Measurements from ENCODE around the gene JKAMP. TPM values are rescaled to one million over a fixed set of nuclear protein-coding genes. Genes with fewer than 3 reads are reported as not detected.
A peak's percentile ranks its signal among the peaks of the same experiment; 100 is the strongest.

JKAMP gene
- total RNA-seq, 1 donor from 2014 or later: 44.6 TPM

- H3K27ac ChIP-seq: no peak overlapping the region
- no peak overlapping the region for H3K4me3 ChIP-seq
- H3K27me3 ChIP-seq (ENCODE audit: low read depth): no peaks in the 10 kb centered on the region
- DNase-seq: no peak
- no peaks in the 10 kb centered on the region for H3K4me1 ChIP-seq
- peaks cover 4% of the 10 kb centered on the region for H3K36me3 ChIP-seq
- no peak for TF ChIP-seq CTCF (IDR thresholded peaks at IDR 0.05)
- intact Hi-C loops (cut with DNase I): no loop called here
- no peaks in the 10 kb centered on the region for H3K9me3 ChIP-seq
- no peak for ATAC-seq
Measured at GRCh38 chr14:59510001-59510400, 25.7 kb downstream of the JKAMP start.

- Histone ChIP-seq H3K4me1 (no peaks in the 10 kb centered on the region), H3K27ac (no peak overlapping the region), H3K4me3 (no peak overlapping the region), H3K36me3 (no peaks in the 10 kb centered on the region), H3K27me3 (ENCODE audit: low read depth) (no peaks in the 10 kb centered on the region), H3K9me3 (no peaks in the 10 kb centered on the region)
- intact Hi-C loops (cut with DNase I): no loop called here
- DNase-seq: no peak
- ATAC-seq: no peak
- no peak for TF ChIP-seq CTCF (IDR thresholded peaks at IDR 0.05)
Measured at GRCh38 chr14:59510966-59511365, 26.6 kb downstream of the JKAMP start.

GRCh38 chr14:59511916-59512575 lies 27.7 kb downstream of the JKAMP start:
- no peak overlapping the region for H3K4me3 ChIP-seq
- peak; percentile 27 for TF ChIP-seq CTCF (IDR thresholded peaks at IDR 0.05)
- H3K27me3 ChIP-seq (ENCODE audit: low read depth): no peaks in the 10 kb centered on the region
- H3K4me1 ChIP-seq: no peaks in the 10 kb centered on the region
- H3K9me3 ChIP-seq: no peaks in the 10 kb centered on the region
- H3K27ac ChIP-seq: no peak overlapping the region
- no peaks in the 10 kb centered on the region for H3K36me3 ChIP-seq
- no peak for ATAC-seq
- intact Hi-C loops (cut with DNase I): no loop called here
- no peak for DNase-seq

- no peak for DNase-seq
- intact Hi-C loops (cut with DNase I): no loop called here
- ATAC-seq: no peak
- no peak overlapping the region for H3K4me3 ChIP-seq
- no peaks in the 10 kb centered on the region for H3K4me1 ChIP-seq
- H3K9me3 ChIP-seq: no peaks in the 10 kb centered on the region
- H3K36me3 ChIP-seq: no peaks in the 10 kb centered on the region
- H3K27me3 ChIP-seq (ENCODE audit: low read depth): no peaks in the 10 kb centered on the region
- no peak for TF ChIP-seq CTCF (IDR thresholded peaks at IDR 0.05)
- no peak overlapping the region for H3K27ac ChIP-seq
Measured at GRCh38 chr14:59520224-59520623, 35.9 kb downstream of the JKAMP start.

GRCh38 chr14:59529189-59529588 lies 44.9 kb downstream of the JKAMP start:
- ATAC-seq (no peak), DNase-seq (no peak)
- Histone ChIP-seq H3K36me3 (no peaks in the 10 kb centered on the region), H3K9me3 (no peaks in the 10 kb centered on the region), H3K4me1 (no peaks in the 10 kb centered on the region), H3K27ac (no peak overlapping the region), H3K27me3 (ENCODE audit: low read depth) (no peaks in the 10 kb centered on the region), H3K4me3 (no peak overlapping the region)
- TF ChIP-seq CTCF (IDR thresholded peaks at IDR 0.05): no peak
- intact Hi-C loops (cut with DNase I): no loop called here
